H9 (cell line): ENCODE results near the gene TECPR2. TPM values are rescaled to one million over a fixed set of nuclear protein-coding genes. Genes with fewer than 3 reads are reported as not detected.

Experiments
- DNase-seq: peaks from one replicate; pipeline ENCODE4 v3.0.0-alpha.2; 2017
- H2AFZ ChIP-seq: one replicate; pipeline ENCODE4 v1.6.1; 2013; ENCODE audit warnings: mild to moderate bottlenecking, low read length, control low read depth, moderate library complexity
- H2AK5ac ChIP-seq: 2 replicates; pipeline ENCODE4 v1.6.1; 2013; ENCODE audit warnings: low read length, control low read depth, mixed read lengths; ENCODE audit not compliant: insufficient read length
- H2BK120ac ChIP-seq: one replicate; pipeline ENCODE4 v1.6.1; 2013; ENCODE audit warnings: low read depth, mild to moderate bottlenecking, low read length, control low read depth, inconsistent platforms; ENCODE audit not compliant: poor library complexity, severe bottlenecking
- H2BK12ac ChIP-seq: 2 replicates; pipeline ENCODE4 v1.6.1; 2013; ENCODE audit warnings: low read length, control low read depth, mixed read lengths, low read depth; ENCODE audit not compliant: insufficient read length
- H2BK15ac ChIP-seq: 2 replicates; pipeline ENCODE4 v1.6.1; 2013; ENCODE audit warnings: low read depth, low read length, control low read depth
- H2BK20ac ChIP-seq: one replicate; pipeline ENCODE4 v1.6.1; 2013; ENCODE audit warnings: low read depth, mild to moderate bottlenecking, low read length, control low read depth, inconsistent platforms; ENCODE audit not compliant: poor library complexity, severe bottlenecking
- H2BK5ac ChIP-seq: 2 replicates; pipeline ENCODE4 v1.6.1; 2013; ENCODE audit warnings: low read length, control low read depth, mixed read lengths; ENCODE audit not compliant: insufficient read length
- H3K14ac ChIP-seq: 2 replicates; pipeline ENCODE4 v1.6.1; 2013; ENCODE audit warnings: low read length, control low read depth; ENCODE audit not compliant: insufficient read depth
- H3K18ac ChIP-seq: 2 replicates; pipeline ENCODE4 v1.6.1; 2013; ENCODE audit warnings: low read depth, mild to moderate bottlenecking, mixed read lengths, low read length, control low read depth; ENCODE audit not compliant: insufficient read length
- H3K23ac ChIP-seq: 2 replicates; pipeline ENCODE4 v1.6.1; 2013; ENCODE audit warnings: low read length, control low read depth, mixed read lengths, low read depth; ENCODE audit not compliant: insufficient read length
- H3K23me2 ChIP-seq: 2 replicates; pipeline ENCODE4 v1.6.1; 2013; ENCODE audit warnings: low read depth, mild to moderate bottlenecking, mixed read lengths, low read length, control low read depth; ENCODE audit not compliant: insufficient read length, poor library complexity, severe bottlenecking
- H3K27ac ChIP-seq: 2 replicates; pipeline ENCODE4 v1.5.1; 2013; ENCODE audit warnings: low read length, control low read depth, mixed read lengths, low read depth; ENCODE audit not compliant: insufficient read length
- H3K27me3 ChIP-seq: 2 replicates; pipeline ENCODE4 v1.6.1; 2013; ENCODE audit warnings: low read length, control low read depth, inconsistent platforms; ENCODE audit not compliant: insufficient read depth
- H3K4ac ChIP-seq: 2 replicates; pipeline ENCODE4 v1.6.1; 2013; ENCODE audit warnings: low read depth, mild to moderate bottlenecking, control low read depth, inconsistent platforms, low read length, moderate library complexity
- H3K4me1 ChIP-seq: 2 replicates; pipeline ENCODE4 v1.6.1; 2013; ENCODE audit warnings: low read length, control low read depth, inconsistent platforms; ENCODE audit not compliant: insufficient read depth
- H3K4me2 ChIP-seq: 2 replicates; pipeline ENCODE4 v1.6.1; 2013; ENCODE audit warnings: low read length, control low read depth, mixed read lengths; ENCODE audit not compliant: insufficient read length, insufficient read depth
- H3K56ac ChIP-seq: 2 replicates; pipeline ENCODE4 v1.6.1; 2013; ENCODE audit warnings: low read depth, mild to moderate bottlenecking, mixed read lengths, low read length, control low read depth; ENCODE audit not compliant: insufficient read length
- H3K79me1 ChIP-seq: 2 replicates; pipeline ENCODE4 v1.6.1; 2013; ENCODE audit warnings: low read depth, mild to moderate bottlenecking, moderate library complexity, low read length, control low read depth, inconsistent platforms; ENCODE audit not compliant: insufficient read depth, poor library complexity, severe bottlenecking
- H3K79me2 ChIP-seq: 2 replicates; pipeline ENCODE4 v1.6.1; 2013; ENCODE audit warnings: low read length, control low read depth, inconsistent platforms; ENCODE audit not compliant: insufficient read depth
- H3K9ac ChIP-seq: 2 replicates; pipeline ENCODE4 v1.6.1; 2013; ENCODE audit warnings: low read length, control low read depth, mixed read lengths; ENCODE audit not compliant: insufficient read length; ENCODE audit errors: extremely low read depth
- H3K9me3 ChIP-seq: one replicate; pipeline ENCODE4 v1.6.1; 2013; ENCODE audit warnings: low read depth, low read length, inconsistent platforms; ENCODE audit not compliant: control insufficient read depth
- H3T11ph ChIP-seq: one replicate; pipeline ENCODE4 v1.6.1; 2013; ENCODE audit warnings: mild to moderate bottlenecking, low read length, control low read depth, inconsistent platforms
- H4K20me1 ChIP-seq: one replicate; pipeline ENCODE4 v1.6.1; 2013; ENCODE audit not compliant: control insufficient read depth, insufficient read length, insufficient read depth
- H4K5ac ChIP-seq: 2 replicates; pipeline ENCODE4 v1.6.1; 2013; ENCODE audit warnings: low read depth, mild to moderate bottlenecking, mixed read lengths, low read length, control low read depth; ENCODE audit not compliant: insufficient read length
- H4K8ac ChIP-seq: replicated peaks from 2 replicates; pipeline ENCODE4 v1.6.1; 2013; ENCODE audit warnings: low read length, control low read depth, mixed read lengths, low read depth; ENCODE audit not compliant: insufficient read length
- H4K91ac ChIP-seq: 2 replicates; pipeline ENCODE4 v1.6.1; 2013; ENCODE audit warnings: low read depth, mild to moderate bottlenecking, moderate library complexity, mixed read lengths, low read length, control low read depth; ENCODE audit not compliant: insufficient read length
- H3K27ac Mint-ChIP-seq, 3 experiments: 2 replicates in 2 of 3; 3 replicates in 1 of 3; pipeline ENCODE4 v1.8.0; 2020 to 2021; ENCODE audit warnings: mixed read lengths in 3 of 3, mild to moderate bottlenecking in 1 of 3, moderate library complexity in 1 of 3
- H3K27me3 Mint-ChIP-seq: 2 replicates; pipeline ENCODE4 v1.8.0; 2021; ENCODE audit warnings: low read depth, mild to moderate bottlenecking, moderate library complexity, mixed read lengths
- H3K36me3 Mint-ChIP-seq, 3 experiments: 2 replicates in 2 of 3; 3 replicates in 1 of 3; pipeline ENCODE4 v1.8.0; 2020 to 2021; ENCODE audit warnings: low read depth in 3 of 3, mixed read lengths in 3 of 3; ENCODE audit not compliant: insufficient read depth in 1 of 3
- H3K4me1 Mint-ChIP-seq, 2 experiments: 2 replicates each; pipeline ENCODE4 v1.8.0; 2020; ENCODE audit warnings: mixed read lengths in 2 of 2
- H3K4me3 Mint-ChIP-seq, 2 experiments: 2 replicates in 1 of 2; 3 replicates in 1 of 2; pipeline ENCODE4 v1.8.0; 2020 to 2021; ENCODE audit warnings: mild to moderate bottlenecking in 2 of 2, mixed read lengths in 2 of 2, moderate library complexity in 1 of 2
- H3K9me3 Mint-ChIP-seq, 2 experiments: 2 replicates in 1 of 2; 3 replicates in 1 of 2; pipeline ENCODE4 v1.8.0; 2020; ENCODE audit warnings: mild to moderate bottlenecking in 2 of 2, mixed read lengths in 2 of 2, moderate library complexity in 1 of 2
- WGBS: extraction: QIAGEN DNeasy Blood & Tissue Kit; methylation state at CpG from one replicate; pipeline ENCODE4 v1.1.7; 2013; ENCODE audit warnings: missing lambda C conversion rate, low lambda C conversion rate, mixed read lengths; ENCODE audit not compliant: insufficient read length; ENCODE audit errors: extremely low coverage; 5-methylcytosine and 5-hydroxymethylcytosine counted together
- total RNA-seq: library from RNA; stranded (reverse); gene quantifications from 2 replicates; pipeline ENCODE4 v1.2.1, GENCODE V29; 2021
- TF ChIP-seq, protein P1 (sequence below): fragments of 200-600 bp; sonication (generic); conservative IDR thresholded peaks from 3 replicates; pipeline ENCODE4 v1.8.0; 2021; ENCODE audit warnings: antibody characterized with exemption, mild to moderate bottlenecking

Gene TECPR2
- total RNA-seq, 1 experiment from 2014 or later: 15.4 TPM

DNA sequence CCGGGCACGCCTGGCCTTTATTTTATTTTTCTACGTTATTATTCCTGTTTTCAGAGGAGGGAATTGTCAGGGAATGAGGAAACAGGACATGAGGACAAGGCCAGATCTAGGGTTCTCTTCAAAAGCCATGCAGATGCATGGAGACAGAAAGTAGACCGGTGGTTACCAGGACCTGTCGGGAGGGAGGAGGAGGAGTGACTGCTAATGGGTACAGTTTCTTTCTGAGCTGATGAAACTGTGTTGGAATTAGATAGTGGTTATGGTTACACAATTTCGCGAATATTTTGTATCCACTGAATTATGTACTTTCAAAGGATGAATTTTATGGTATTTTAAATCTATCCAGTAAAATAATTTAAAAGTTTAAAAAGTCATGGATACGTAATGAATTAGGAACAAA, 31.9 kb upstream of the TECPR2 start:
- Mint-ChIP-seq H3K4me3 (no peak overlapping the region), H3K36me3 (peaks cover 10 to 33% (median 22%) of the 10 kb centered on the region in 3 experiments), H3K27ac (no peak overlapping the region), H3K27me3 (no peaks in the 10 kb centered on the region), H3K4me1 (no peaks in the 10 kb centered on the region), H3K9me3 (no peaks in the 10 kb centered on the region)
- H4K91ac ChIP-seq: no peak overlapping the region
- H2BK12ac ChIP-seq: no peak overlapping the region
- no peak overlapping the region for H3K9ac ChIP-seq
- H3K79me2 ChIP-seq: no peaks in the 10 kb centered on the region
- no peak overlapping the region for H4K5ac ChIP-seq
- H2BK120ac ChIP-seq: no peak overlapping the region
- no peaks in the 10 kb centered on the region for H4K20me1 ChIP-seq
- H4K8ac ChIP-seq: no peak overlapping the region
- no peak overlapping the region for H2BK15ac ChIP-seq
- DNase-seq: no peak
- H3K4ac ChIP-seq: no peak overlapping the region
- TF ChIP-seq, protein P1, sequence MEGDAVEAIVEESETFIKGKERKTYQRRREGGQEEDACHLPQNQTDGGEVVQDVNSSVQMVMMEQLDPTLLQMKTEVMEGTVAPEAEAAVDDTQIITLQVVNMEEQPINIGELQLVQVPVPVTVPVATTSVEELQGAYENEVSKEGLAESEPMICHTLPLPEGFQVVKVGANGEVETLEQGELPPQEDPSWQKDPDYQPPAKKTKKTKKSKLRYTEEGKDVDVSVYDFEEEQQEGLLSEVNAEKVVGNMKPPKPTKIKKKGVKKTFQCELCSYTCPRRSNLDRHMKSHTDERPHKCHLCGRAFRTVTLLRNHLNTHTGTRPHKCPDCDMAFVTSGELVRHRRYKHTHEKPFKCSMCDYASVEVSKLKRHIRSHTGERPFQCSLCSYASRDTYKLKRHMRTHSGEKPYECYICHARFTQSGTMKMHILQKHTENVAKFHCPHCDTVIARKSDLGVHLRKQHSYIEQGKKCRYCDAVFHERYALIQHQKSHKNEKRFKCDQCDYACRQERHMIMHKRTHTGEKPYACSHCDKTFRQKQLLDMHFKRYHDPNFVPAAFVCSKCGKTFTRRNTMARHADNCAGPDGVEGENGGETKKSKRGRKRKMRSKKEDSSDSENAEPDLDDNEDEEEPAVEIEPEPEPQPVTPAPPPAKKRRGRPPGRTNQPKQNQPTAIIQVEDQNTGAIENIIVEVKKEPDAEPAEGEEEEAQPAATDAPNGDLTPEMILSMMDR: no peak
- no peak overlapping the region for H3K23ac ChIP-seq
- H2BK5ac ChIP-seq: no peak overlapping the region
- no peak overlapping the region for H3K14ac ChIP-seq
- no peak overlapping the region for H2AK5ac ChIP-seq
- no peak overlapping the region for H2AFZ ChIP-seq
- no peaks in the 10 kb centered on the region for H3K4me1 ChIP-seq
- no CpG with 5 or more reads among the region's 8 CpGs for WGBS
- H3K79me1 ChIP-seq: no peaks in the 10 kb centered on the region
- no peak overlapping the region for H3K27ac ChIP-seq
- no peak overlapping the region for H3K56ac ChIP-seq
- H3K23me2 ChIP-seq: no peaks in the 10 kb centered on the region
- no peak overlapping the region for H2BK20ac ChIP-seq
- no peaks in the 10 kb centered on the region for H3K9me3 ChIP-seq
- no peak overlapping the region for H3K4me2 ChIP-seq
- no peak overlapping the region for H3T11ph ChIP-seq
- no peaks in the 10 kb centered on the region for H3K27me3 ChIP-seq
- no peak overlapping the region for H3K18ac ChIP-seq
